HEK293T (cell line): ENCODE data around the gene DENND6A.

Experiments used
- BHLHE40 ChIP-seq: fragments of 450-650 bp; IDR thresholded peaks from 2 replicates; pipeline ENCODE4 v1.6.1; 2016; ENCODE audit warnings: mild to moderate bottlenecking, moderate library complexity, borderline replicate concordance
- CTBP1 ChIP-seq: fragments of 450-650 bp; IDR thresholded peaks from 2 replicates; pipeline ENCODE4 v1.6.1; 2016; ENCODE audit warnings: borderline replicate concordance
- ELF4 ChIP-seq: fragments of 450-650 bp; IDR thresholded peaks from 2 replicates; pipeline ENCODE4 v1.6.1; 2017; ENCODE audit warnings: antibody characterized with exemption
- FOXA1 ChIP-seq: fragments of 450-650 bp; IDR thresholded peaks from 2 replicates; pipeline ENCODE4 v1.6.1; 2016; ENCODE audit warnings: mild to moderate bottlenecking
- FOXK2 ChIP-seq: fragments of 450-650 bp; IDR thresholded peaks from 2 replicates; pipeline ENCODE4 v1.6.1; 2016; ENCODE audit warnings: mild to moderate bottlenecking
- FOXM1 ChIP-seq: fragments of 450-650 bp; IDR thresholded peaks from 2 replicates; pipeline ENCODE4 v1.6.1; 2017; ENCODE audit warnings: mild to moderate bottlenecking, borderline replicate concordance
- HDGF ChIP-seq: fragments of 450-650 bp; IDR thresholded peaks from 2 replicates; pipeline ENCODE4 v1.6.1; 2017; ENCODE audit warnings: antibody characterized with exemption, borderline replicate concordance
- NFRKB ChIP-seq: fragments of 450-650 bp; IDR thresholded peaks from 2 replicates; pipeline ENCODE4 v1.6.1; 2016; ENCODE audit warnings: mild to moderate bottlenecking, moderate library complexity
- SP1 ChIP-seq: fragments of 450-650 bp; IDR thresholded peaks from 2 replicates; pipeline ENCODE4 v1.6.1; 2017
- SUZ12 ChIP-seq: fragments of 450-650 bp; IDR thresholded peaks from 2 replicates; pipeline ENCODE4 v1.6.1; 2016; ENCODE audit warnings: mild to moderate bottlenecking
- TARDBP ChIP-seq: fragments of 450-650 bp; IDR thresholded peaks from 2 replicates; pipeline ENCODE4 v1.6.1; 2016
- TF ChIP-seq, protein P1 (sequence below): fragments of 450-650 bp; IDR thresholded peaks from 2 replicates; pipeline ENCODE4 v1.6.1; 2016

DNA sequence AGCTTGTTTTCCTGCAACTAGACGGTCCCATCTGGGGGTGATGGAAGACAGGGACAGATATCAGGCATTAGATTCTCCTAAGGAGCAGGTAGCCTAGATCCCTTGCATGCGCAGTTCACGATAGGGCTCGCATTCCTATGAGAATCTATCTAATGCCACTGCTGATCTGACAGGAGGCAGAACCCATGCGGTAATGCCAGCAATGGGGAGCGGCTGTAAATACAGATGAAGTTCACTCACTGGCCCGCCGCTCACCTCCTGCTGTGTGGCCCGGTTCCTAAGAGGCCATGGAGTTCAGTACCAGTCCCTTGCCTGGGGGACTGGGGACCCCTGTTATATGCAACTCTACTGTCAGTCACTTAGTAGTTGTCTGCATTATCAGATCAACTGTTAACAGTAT lies 7.9 kb upstream of the DENND6A start:
- no peak for TF ChIP-seq FOXA1
- TF ChIP-seq, protein P1, sequence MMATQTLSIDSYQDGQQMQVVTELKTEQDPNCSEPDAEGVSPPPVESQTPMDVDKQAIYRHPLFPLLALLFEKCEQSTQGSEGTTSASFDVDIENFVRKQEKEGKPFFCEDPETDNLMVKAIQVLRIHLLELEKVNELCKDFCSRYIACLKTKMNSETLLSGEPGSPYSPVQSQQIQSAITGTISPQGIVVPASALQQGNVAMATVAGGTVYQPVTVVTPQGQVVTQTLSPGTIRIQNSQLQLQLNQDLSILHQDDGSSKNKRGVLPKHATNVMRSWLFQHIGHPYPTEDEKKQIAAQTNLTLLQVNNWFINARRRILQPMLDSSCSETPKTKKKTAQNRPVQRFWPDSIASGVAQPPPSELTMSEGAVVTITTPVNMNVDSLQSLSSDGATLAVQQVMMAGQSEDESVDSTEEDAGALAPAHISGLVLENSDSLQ, result no peak
- TF ChIP-seq FOXM1, result no peak
- no peak for TF ChIP-seq BHLHE40
- TF ChIP-seq SUZ12, result no peak
- no peak for TF ChIP-seq ELF4
- TF ChIP-seq FOXK2, result no peak
- no peak for TF ChIP-seq SP1
- TF ChIP-seq NFRKB, result no peak
- TF ChIP-seq CTBP1, result no peak
- no peak for TF ChIP-seq HDGF
- no peak for TF ChIP-seq TARDBP
